Activated naive CD8-positive, alpha-beta T cell (primary cell): Measurements from ENCODE around the gene FAM241A.
A peak's percentile ranks its signal among the peaks of the same experiment; 100 is the strongest.
"Not testable (repeated sequence)": the region's sequence is repeated elsewhere in the genome, so short reads cannot be mapped to it uniquely, and the experiment has no call there.

Experiments
- H3K27ac Mint-ChIP-seq: one replicate; pipeline ENCODE4 v1.8.0; 2021; ENCODE audit warnings: mixed read lengths
- H3K27me3 Mint-ChIP-seq: one replicate; pipeline ENCODE4 v1.8.0; 2021; ENCODE audit warnings: mixed read lengths
- H3K36me3 Mint-ChIP-seq: one replicate; pipeline ENCODE4 v1.8.0; 2021; ENCODE audit warnings: mixed read lengths
- H3K4me1 Mint-ChIP-seq: one replicate; pipeline ENCODE4 v1.8.0; 2021; ENCODE audit warnings: low read depth, mixed read lengths
- H3K4me3 Mint-ChIP-seq: one replicate; pipeline ENCODE4 v1.8.0; 2021; ENCODE audit warnings: mild to moderate bottlenecking, mixed read lengths
- H3K9me3 Mint-ChIP-seq: one replicate; pipeline ENCODE4 v1.8.0; 2021; ENCODE audit warnings: low read depth, mixed read lengths

FAM241A gene

GRCh38 chr4:112176596-112176995, 31.3 kb downstream of the FAM241A start:
- Mint-ChIP-seq H3K9me3 (no peaks in the 10 kb centered on the region), H3K4me1 (peaks cover 57% of the 10 kb centered on the region), H3K4me3 (peak overlapping the region; percentile 0), H3K27me3 (no peaks in the 10 kb centered on the region), H3K36me3 (peaks cover 11% of the 10 kb centered on the region), H3K27ac (peak overlapping the region; percentile 12)

GRCh38 chr4:112178741-112179140, 33.5 kb downstream of the FAM241A start:
- H3K4me1 Mint-ChIP-seq = peaks cover 66% of the 10 kb centered on the region
- H3K4me3 Mint-ChIP-seq, H3K9me3 Mint-ChIP-seq: not testable (repeated sequence)

GRCh38 chr4:112181358-112182000, 36.2 kb downstream of the FAM241A start:
- Mint-ChIP-seq H3K4me1 (peaks cover 58% of the 10 kb centered on the region), H3K36me3 (peaks cover 12% of the 10 kb centered on the region), H3K9me3 (no peaks in the 10 kb centered on the region), H3K4me3 (peak overlapping the region; percentile 27), H3K27me3 (no peaks in the 10 kb centered on the region), H3K27ac (peak overlapping the region; percentile 2)

More at GRCh38 chr4:112178741-112179140, 33.5 kb downstream of the FAM241A start:
- not testable (repeated sequence) for H3K27me3 Mint-ChIP-seq
- Mint-ChIP-seq H3K36me3 (peaks cover 16% of the 10 kb centered on the region), H3K27ac (peak overlapping the region; percentile 46)

- Mint-ChIP-seq H3K27ac (peak overlapping the region; percentile 67), H3K4me1 (peaks cover 49% of the 10 kb centered on the region), H3K4me3 (no peak overlapping the region), H3K36me3 (peaks cover 16% of the 10 kb centered on the region), H3K27me3 (no peaks in the 10 kb centered on the region), H3K9me3 (no peaks in the 10 kb centered on the region)
Measured at GRCh38 chr4:112182604-112183003, 37.4 kb downstream of the FAM241A start.

- Mint-ChIP-seq H3K27ac (peak overlapping the region; percentile 7), H3K36me3 (peaks cover 16% of the 10 kb centered on the region), H3K4me3 (peak overlapping the region; percentile 11), H3K27me3 (no peaks in the 10 kb centered on the region), H3K4me1 (peaks cover 46% of the 10 kb centered on the region), H3K9me3 (no peaks in the 10 kb centered on the region)
Measured at GRCh38 chr4:112183252-112183651, 38.0 kb downstream of the FAM241A start.

- no peak overlapping the region for H3K27ac Mint-ChIP-seq
- H3K27me3 Mint-ChIP-seq = no peaks in the 10 kb centered on the region
- H3K4me1 Mint-ChIP-seq = peaks cover 40% of the 10 kb centered on the region
- no peaks in the 10 kb centered on the region for H3K9me3 Mint-ChIP-seq
- no peak overlapping the region for H3K4me3 Mint-ChIP-seq
- peaks cover 13% of the 10 kb centered on the region for H3K36me3 Mint-ChIP-seq
Measured at GRCh38 chr4:112184438-112184837, 39.2 kb downstream of the FAM241A start.

GRCh38 chr4:112185334-112185733, 40.1 kb downstream of the FAM241A start:
- Mint-ChIP-seq H3K36me3 (peaks cover 16% of the 10 kb centered on the region), H3K4me3 (no peak overlapping the region), H3K27me3 (no peaks in the 10 kb centered on the region), H3K27ac (no peak overlapping the region), H3K9me3 (no peaks in the 10 kb centered on the region), H3K4me1 (peaks cover 36% of the 10 kb centered on the region)

GRCh38 chr4:112185740-112186670, 40.8 kb downstream of the FAM241A start:
- peaks cover 31% of the 10 kb centered on the region for H3K4me1 Mint-ChIP-seq
- no peak overlapping the region for H3K4me3 Mint-ChIP-seq
- no peaks in the 10 kb centered on the region for H3K27me3 Mint-ChIP-seq
- H3K36me3 Mint-ChIP-seq = peaks cover 14% of the 10 kb centered on the region
- peak overlapping the region; percentile 41 for H3K27ac Mint-ChIP-seq
- no peaks in the 10 kb centered on the region for H3K9me3 Mint-ChIP-seq

- H3K4me3 Mint-ChIP-seq = no peak overlapping the region
- H3K27ac Mint-ChIP-seq = no peak overlapping the region
- H3K27me3 Mint-ChIP-seq = no peaks in the 10 kb centered on the region
- no peaks in the 10 kb centered on the region for H3K9me3 Mint-ChIP-seq
- H3K4me1 Mint-ChIP-seq = peaks cover 2% of the 10 kb centered on the region
- H3K36me3 Mint-ChIP-seq = peaks cover 11% of the 10 kb centered on the region
Measured at GRCh38 chr4:112189754-112190153, 44.5 kb downstream of the FAM241A start.

- H3K9me3 Mint-ChIP-seq = no peaks in the 10 kb centered on the region
- peaks cover 11% of the 10 kb centered on the region for H3K36me3 Mint-ChIP-seq
- no peak overlapping the region for H3K4me3 Mint-ChIP-seq
- H3K27ac Mint-ChIP-seq = no peak overlapping the region
- no peaks in the 10 kb centered on the region for H3K4me1 Mint-ChIP-seq
- no peaks in the 10 kb centered on the region for H3K27me3 Mint-ChIP-seq
Measured at GRCh38 chr4:112190684-112191083, 45.4 kb downstream of the FAM241A start.

- Mint-ChIP-seq H3K4me1 (peaks cover 14% of the 10 kb centered on the region), H3K27ac (no peak overlapping the region), H3K4me3 (no peak overlapping the region), H3K36me3 (peaks cover under 1% of the 10 kb centered on the region), H3K27me3 (no peaks in the 10 kb centered on the region), H3K9me3 (no peaks in the 10 kb centered on the region)
Measured at GRCh38 chr4:112196461-112196860, 51.2 kb downstream of the FAM241A start.

- H3K4me1 Mint-ChIP-seq = peaks cover 14% of the 10 kb centered on the region
- no peaks in the 10 kb centered on the region for H3K27me3 Mint-ChIP-seq
- peak overlapping the region; percentile 61 for H3K27ac Mint-ChIP-seq
- no peaks in the 10 kb centered on the region for H3K9me3 Mint-ChIP-seq
- peaks cover 4% of the 10 kb centered on the region for H3K36me3 Mint-ChIP-seq
- no peak overlapping the region for H3K4me3 Mint-ChIP-seq
Measured at GRCh38 chr4:112199041-112199440, 53.8 kb downstream of the FAM241A start.

GRCh38 chr4:112201915-112202505, 56.8 kb downstream of the FAM241A start:
- H3K27ac Mint-ChIP-seq = no peak overlapping the region
- peaks cover 14% of the 10 kb centered on the region for H3K4me1 Mint-ChIP-seq
- no peaks in the 10 kb centered on the region for H3K27me3 Mint-ChIP-seq
- H3K36me3 Mint-ChIP-seq = peaks cover 4% of the 10 kb centered on the region
- H3K9me3 Mint-ChIP-seq = no peaks in the 10 kb centered on the region
- H3K4me3 Mint-ChIP-seq = no peak overlapping the region

GRCh38 chr4:112203593-112203992, 58.3 kb downstream of the FAM241A start:
- Mint-ChIP-seq H3K4me3 (no peak overlapping the region), H3K27ac (no peak overlapping the region), H3K9me3 (no peaks in the 10 kb centered on the region), H3K27me3 (no peaks in the 10 kb centered on the region), H3K4me1 (peaks cover 14% of the 10 kb centered on the region), H3K36me3 (peaks cover 4% of the 10 kb centered on the region)

GRCh38 chr4:112206431-112206830, 61.2 kb downstream of the FAM241A start:
- Mint-ChIP-seq H3K9me3 (no peaks in the 10 kb centered on the region), H3K4me1 (no peaks in the 10 kb centered on the region), H3K27ac (no peak overlapping the region), H3K36me3 (peaks cover 4% of the 10 kb centered on the region), H3K4me3 (no peak overlapping the region), H3K27me3 (no peaks in the 10 kb centered on the region)
